ENCODE data around the gene TMEM140. TPM values are rescaled to one million over a fixed set of nuclear protein-coding genes. Genes with fewer than 3 reads are reported as not detected.

The TMEM140 gene
- total and polyA plus RNA-seq, 11 donors = 6.7 to 131 (median 26.5) TPM

GRCh38 chr7:135161669-135162068 is 13.8 kb downstream of the TMEM140 start:
- TF ChIP-seq POLR2A (IDR thresholded peaks at IDR 0.05) (no peak), CTCF (IDR thresholded peaks at IDR 0.05) (no peak)
- peaks cover 0 to 4% (median under 1%) of the 10 kb centered on the region in 12 donors for H3K9me3 ChIP-seq
- peaks cover 0 to 54% (median 24%) of the 10 kb centered on the region in 9 donors for H3K36me3 ChIP-seq
- DNase-seq = no peak
- H3K4me1 ChIP-seq = peaks cover 27 to 88% (median 79%) of the 10 kb centered on the region in 12 donors
- peak overlapping the region; percentile 58 to 90 (median 78) for H3K27ac ChIP-seq
- no peak overlapping the region for H3K4me3 ChIP-seq
- intact Hi-C loops (cut with DNase I) = loop anchor here in 4 of 10 donors (2.0 to 10.0 kb wide), 4 partner anchors 15 to 477 kb away; partner anchors contain the start of genes CALD1 (in 2 of the 4) and AGBL3 (in 1 of the 4)
- WGBS, 4 donors = 63 to 74% (median 67%) methylated on average over 6 of the region's 6 CpGs
- ATAC-seq = peak in 1 of 4 donors; percentile 4
- no peaks in the 10 kb centered on the region for H3K27me3 ChIP-seq

GRCh38 chr7:135162382-135163001 is 14.6 kb downstream of the TMEM140 start:
- ATAC-seq (no peak), DNase-seq (no peak)
- Histone ChIP-seq H3K27ac (peak overlapping the region in 11 of 12 donors; percentile 58 to 90 (median 80)), H3K9me3 (no peaks in the 10 kb centered on the region), H3K27me3 (no peaks in the 10 kb centered on the region), H3K36me3 (peaks cover 0 to 55% (median 32%) of the 10 kb centered on the region in 9 donors), H3K4me3 (no peak overlapping the region), H3K4me1 (peaks cover 29 to 89% (median 83%) of the 10 kb centered on the region in 12 donors)
- WGBS, 4 donors = 93 to 99% (median 96%) methylated on average over 2 of the region's 2 CpGs
- intact Hi-C loops (cut with DNase I) = loop anchor here in 4 of 10 donors (10.0 kb wide), 3 partner anchors 178 to 478 kb away; partner anchors contain the start of genes CALD1 (in 2 of the 4) and AGBL3 (in 1 of the 4)
- TF ChIP-seq CTCF (IDR thresholded peaks at IDR 0.05) (no peak), POLR2A (IDR thresholded peaks at IDR 0.05) (no peak)

- Histone ChIP-seq H3K27ac (peak overlapping the region in 11 of 12 donors; percentile 20 to 79 (median 48)), H3K4me1 (peaks cover 31 to 88% (median 80%) of the 10 kb centered on the region in 12 donors), H3K36me3 (peaks cover 0 to 61% (median 40%) of the 10 kb centered on the region in 9 donors), H3K4me3 (no peak overlapping the region), H3K27me3 (no peaks in the 10 kb centered on the region), H3K9me3 (no peaks in the 10 kb centered on the region)
- intact Hi-C loops (cut with DNase I) = loop anchor here in 5 of 10 donors (5.0 to 10.0 kb wide), 4 partner anchors 177 to 480 kb away; partner anchors contain the start of genes AGBL3 (in 3 of the 5) and CALD1 (in 2 of the 5)
- peak in 3 of 4 donors; percentile 14 to 50 (median 30) for ATAC-seq
- DNase-seq = peak in 2 of 5 donors; percentile 71 to 75
- 74 to 81% (median 77%) methylated on average over 13 to 18 of the region's 18 CpGs for WGBS, 4 donors
- TF ChIP-seq CTCF (IDR thresholded peaks at IDR 0.05) = peak in 1 of 12 donors; percentile 9
- TF ChIP-seq POLR2A (IDR thresholded peaks at IDR 0.05) = no peak
These were observed 16.6 kb downstream of the TMEM140 start for GRCh38 chr7:135164357-135165061.

- Histone ChIP-seq H3K27me3 (no peaks in the 10 kb centered on the region), H3K4me1 (peaks cover 23 to 80% (median 72%) of the 10 kb centered on the region in 12 donors), H3K27ac (peak overlapping the region; percentile 28 to 81 (median 69)), H3K4me3 (no peak overlapping the region), H3K36me3 (peaks cover 0 to 61% (median 40%) of the 10 kb centered on the region in 9 donors), H3K9me3 (no peaks in the 10 kb centered on the region)
- DNase-seq = no peak
- no peak for TF ChIP-seq POLR2A (IDR thresholded peaks at IDR 0.05)
- TF ChIP-seq CTCF (IDR thresholded peaks at IDR 0.05) = no peak
- intact Hi-C loops (cut with DNase I) = loop anchor here in 5 of 10 donors (5.0 to 10.0 kb wide), 4 partner anchors 179 to 481 kb away; partner anchors contain the start of genes AGBL3 (in 3 of the 5) and CALD1 (in 2 of the 5)
- ATAC-seq = no peak
- WGBS, 4 donors = 61 to 76% (median 72%) methylated on average over 4 of the region's 4 CpGs
These were observed 18.0 kb downstream of the TMEM140 start for GRCh38 chr7:135165862-135166261.
